Measurements from ENCODE around the gene C1QL1. TPM values are rescaled to one million over a fixed set of nuclear protein-coding genes. Genes with fewer than 3 reads are reported as not detected.

C1QL1 gene
- total RNA-seq, 2 experiments from 2014 or later = not detected

DNA sequence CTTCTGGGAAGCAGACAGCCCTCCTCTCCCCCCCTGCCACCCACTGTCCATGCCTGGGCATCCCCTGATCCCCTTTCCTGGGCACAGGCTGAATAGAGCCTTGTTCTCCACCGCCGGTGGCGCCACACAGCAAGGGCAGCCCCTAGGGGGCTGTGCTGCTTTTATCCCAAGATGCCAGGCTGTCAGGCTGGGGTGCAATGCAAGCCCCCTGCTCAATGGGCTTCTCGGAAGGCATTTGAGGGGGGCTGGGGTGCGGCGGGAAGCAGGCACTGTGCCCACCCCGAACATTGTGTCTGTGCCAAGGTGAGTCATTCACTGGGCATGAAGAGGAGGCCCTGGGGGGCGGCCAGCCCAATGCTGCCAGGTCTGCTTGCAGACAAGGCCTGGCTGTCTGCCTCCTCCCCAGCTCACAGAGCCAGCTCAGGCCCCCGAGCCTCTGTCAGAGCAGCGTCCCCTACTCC lies 51.3 kb downstream of the C1QL1 start:
- no peaks in the 10 kb centered on the region for H3K36me3 Mint-ChIP-seq

DNA sequence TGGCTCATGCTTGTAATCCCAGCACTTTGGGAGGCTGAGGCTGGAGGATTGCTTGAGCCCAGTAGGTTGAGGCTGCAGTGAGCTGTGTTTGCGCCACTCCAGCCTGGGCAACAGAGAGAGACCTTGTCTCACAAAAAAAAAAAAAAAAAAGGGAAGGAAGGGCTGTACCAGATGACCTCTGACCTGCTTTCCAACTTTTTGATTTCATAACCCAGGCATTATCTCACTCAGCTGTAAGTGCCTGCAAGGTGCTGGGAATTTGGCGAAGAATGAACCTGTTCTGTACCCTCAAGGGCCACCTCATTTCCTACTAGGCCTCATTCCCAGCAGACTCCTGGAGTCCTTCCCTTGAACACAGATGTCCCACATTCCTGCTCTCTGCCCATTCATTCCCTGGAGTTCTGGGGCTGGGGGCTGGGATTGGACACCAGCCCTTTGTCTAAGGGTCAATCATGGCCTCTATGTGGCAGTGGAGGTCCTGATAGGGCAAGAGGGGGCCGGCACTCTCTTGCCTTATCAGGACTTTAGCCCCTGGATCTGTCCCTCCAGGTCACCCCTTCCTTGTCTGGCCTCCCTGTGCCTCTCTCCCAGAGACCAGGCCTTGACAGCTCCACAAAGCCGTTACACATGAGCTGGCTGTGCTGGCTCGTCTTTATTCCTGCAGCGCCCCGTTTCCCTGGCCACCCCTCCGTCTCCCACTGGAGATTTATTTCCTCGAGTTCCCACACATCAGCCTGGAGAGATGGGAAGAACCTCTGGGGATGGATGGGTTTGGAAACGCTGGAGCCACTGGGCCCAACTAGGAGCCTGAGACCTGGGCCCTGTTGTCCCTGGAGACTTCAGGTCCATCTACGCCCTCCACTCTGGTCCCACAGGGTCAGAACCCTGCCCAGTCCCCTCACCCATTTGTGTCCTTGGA lies 52.0 kb downstream of the C1QL1 start:
- Mint-ChIP-seq H3K4me1 (peaks cover 11% of the 10 kb centered on the region), H3K27ac (no peak overlapping the region), H3K27me3 (peaks cover 49% of the 10 kb centered on the region), H3K9me3 (no peaks in the 10 kb centered on the region), H3K4me3 (no peak overlapping the region), H3K36me3 (no peaks in the 10 kb centered on the region)
- no peak for DNase-seq
- POLR2A ChIA-PET = no interaction called here
- ATAC-seq (ENCODE audit: low read depth) = no peak

More for the DNA sequence above, 51.3 kb downstream of the C1QL1 start:
- POLR2A ChIA-PET = no interaction called here
- Mint-ChIP-seq H3K4me1 (peaks cover 11% of the 10 kb centered on the region), H3K9me3 (no peaks in the 10 kb centered on the region), H3K27ac (no peak overlapping the region), H3K27me3 (peaks cover 52% of the 10 kb centered on the region), H3K4me3 (no peak overlapping the region)
- DNase-seq = no peak
- ATAC-seq (ENCODE audit: low read depth) = no peak

DNA sequence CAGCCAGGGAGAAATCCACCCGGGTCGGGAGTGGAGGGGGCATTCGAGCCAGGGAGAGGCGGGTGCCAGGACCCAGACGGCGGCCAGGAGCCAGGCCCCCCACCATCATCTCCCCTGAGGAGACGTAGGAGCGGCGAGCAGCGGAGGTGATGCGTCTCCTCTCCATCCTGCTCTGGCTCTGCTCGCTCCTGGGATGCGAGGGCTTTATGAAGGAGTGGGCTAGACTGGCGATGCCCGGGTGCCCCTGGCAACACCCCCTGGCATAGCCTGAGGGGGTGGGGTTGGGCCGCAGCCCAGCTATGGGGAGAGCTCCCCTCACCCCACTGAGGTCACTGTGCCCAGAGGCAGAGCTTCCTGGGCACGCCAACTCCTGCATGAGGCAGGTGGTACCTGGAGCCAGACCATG lies 52.8 kb downstream of the C1QL1 start, which contains the start of gene GFAP:
TSS of gene GFAP (minus strand) at position 180 of the 406 bp plus-strand sequence. CDS start at position 166, 14 bp downstream.
- DNase-seq (no peak), ATAC-seq (ENCODE audit: low read depth) (no peak)
- Mint-ChIP-seq H3K4me3 (no peak within 1 kb of the TSS), H3K9me3 (no peaks in the 10 kb centered on the region), H3K4me1 (peaks cover 14% of the 10 kb centered on the region), H3K27me3 (peaks cover 46% of the 10 kb centered on the region), H3K27ac (no peak within 1 kb of the TSS), H3K36me3 (no peaks in the 10 kb centered on the region)
- POLR2A ChIA-PET = no interaction called here

DNA sequence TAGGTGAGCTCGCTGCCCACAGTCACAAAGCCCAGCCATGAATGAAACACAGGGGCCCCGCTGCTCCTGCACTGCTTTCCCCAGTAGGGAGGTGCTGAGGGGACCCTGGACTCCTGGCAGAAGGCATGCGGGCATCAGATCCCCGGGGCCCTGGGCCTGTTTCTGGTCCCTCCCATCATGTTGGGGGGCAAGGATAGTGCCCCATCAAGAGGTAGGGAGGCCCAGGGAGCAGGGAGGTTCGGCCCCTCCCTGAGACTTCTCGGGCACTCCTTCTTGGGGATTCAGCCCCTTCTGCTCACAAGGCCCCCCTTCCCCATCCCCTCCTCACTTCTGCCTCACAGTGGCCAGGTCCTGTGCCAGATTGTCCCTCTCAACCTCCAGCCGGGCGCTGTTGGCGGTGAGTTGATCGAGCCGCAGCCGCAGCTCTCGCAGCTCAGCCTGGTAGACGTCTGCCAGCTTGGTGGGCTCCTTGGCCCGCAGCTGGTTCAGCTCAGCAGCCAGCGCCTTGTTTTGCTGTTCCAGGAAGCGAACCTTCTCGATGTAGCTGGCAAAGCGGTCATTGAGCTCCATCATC lies 53.3 kb downstream of the C1QL1 start:
- peaks cover 40% of the 10 kb centered on the region for H3K27me3 Mint-ChIP-seq
- no peak overlapping the region for H3K27ac Mint-ChIP-seq
- POLR2A ChIA-PET = no interaction called here
- no peaks in the 10 kb centered on the region for H3K36me3 Mint-ChIP-seq
- ATAC-seq (ENCODE audit: low read depth) (no peak), DNase-seq (no peak)
- H3K4me3 Mint-ChIP-seq = no peak overlapping the region
- no peaks in the 10 kb centered on the region for H3K9me3 Mint-ChIP-seq
- peaks cover 9% of the 10 kb centered on the region for H3K4me1 Mint-ChIP-seq

DNA sequence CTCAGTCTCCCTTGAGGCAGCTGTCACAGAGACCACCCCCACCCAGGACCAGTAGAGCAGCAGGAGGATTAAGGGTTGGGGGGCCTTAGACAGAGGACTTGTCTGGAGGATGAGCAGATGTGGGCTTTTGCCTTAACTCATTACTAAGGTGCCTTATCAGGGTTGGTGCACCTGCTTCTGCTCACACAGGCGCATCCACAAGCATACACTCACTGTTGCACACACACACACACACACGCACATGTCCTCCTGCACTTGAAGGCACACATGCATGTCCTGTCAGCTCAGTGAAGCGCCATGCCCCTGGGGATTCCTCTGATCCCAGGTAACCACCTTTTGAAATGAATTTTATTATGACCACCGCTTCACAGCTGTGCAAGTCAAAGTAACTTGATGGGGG lies 54.0 kb downstream of the C1QL1 start:
- H3K27ac Mint-ChIP-seq = no peak overlapping the region
- H3K9me3 Mint-ChIP-seq = no peaks in the 10 kb centered on the region
- H3K27me3 Mint-ChIP-seq = peaks cover 39% of the 10 kb centered on the region
- POLR2A ChIA-PET = no interaction called here
- H3K36me3 Mint-ChIP-seq = no peaks in the 10 kb centered on the region
- no peak overlapping the region for H3K4me3 Mint-ChIP-seq
- DNase-seq (no peak), ATAC-seq (ENCODE audit: low read depth) (no peak)
- peaks cover 9% of the 10 kb centered on the region for H3K4me1 Mint-ChIP-seq

DNA sequence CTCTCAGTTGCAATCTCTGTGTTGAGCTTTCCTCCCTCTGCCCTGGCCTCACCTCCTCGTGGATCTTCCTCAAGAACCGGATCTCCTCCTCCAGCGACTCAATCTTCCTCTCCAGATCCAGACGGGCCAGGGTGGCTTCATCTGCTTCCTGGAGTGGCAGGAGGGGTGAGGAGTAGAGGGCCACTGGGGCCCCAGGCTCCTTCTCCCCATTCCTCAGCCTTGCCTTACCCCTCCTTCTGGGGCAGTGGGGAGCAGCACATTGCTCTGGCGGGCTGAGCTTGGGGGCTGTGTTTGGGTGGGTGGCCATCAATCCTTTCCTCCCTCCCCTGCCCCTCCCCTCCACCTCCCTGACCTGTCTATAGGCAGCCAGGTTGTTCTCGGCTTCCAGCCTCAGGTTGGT lies 54.4 kb downstream of the C1QL1 start:
- POLR2A ChIA-PET = no interaction called here
- Mint-ChIP-seq H3K36me3 (no peaks in the 10 kb centered on the region), H3K4me1 (peaks cover 9% of the 10 kb centered on the region), H3K4me3 (peak overlapping the region; percentile 5), H3K27ac (no peak overlapping the region), H3K9me3 (no peaks in the 10 kb centered on the region), H3K27me3 (peaks cover 37% of the 10 kb centered on the region)
- ATAC-seq (ENCODE audit: low read depth) (no peak), DNase-seq (no peak)

DNA sequence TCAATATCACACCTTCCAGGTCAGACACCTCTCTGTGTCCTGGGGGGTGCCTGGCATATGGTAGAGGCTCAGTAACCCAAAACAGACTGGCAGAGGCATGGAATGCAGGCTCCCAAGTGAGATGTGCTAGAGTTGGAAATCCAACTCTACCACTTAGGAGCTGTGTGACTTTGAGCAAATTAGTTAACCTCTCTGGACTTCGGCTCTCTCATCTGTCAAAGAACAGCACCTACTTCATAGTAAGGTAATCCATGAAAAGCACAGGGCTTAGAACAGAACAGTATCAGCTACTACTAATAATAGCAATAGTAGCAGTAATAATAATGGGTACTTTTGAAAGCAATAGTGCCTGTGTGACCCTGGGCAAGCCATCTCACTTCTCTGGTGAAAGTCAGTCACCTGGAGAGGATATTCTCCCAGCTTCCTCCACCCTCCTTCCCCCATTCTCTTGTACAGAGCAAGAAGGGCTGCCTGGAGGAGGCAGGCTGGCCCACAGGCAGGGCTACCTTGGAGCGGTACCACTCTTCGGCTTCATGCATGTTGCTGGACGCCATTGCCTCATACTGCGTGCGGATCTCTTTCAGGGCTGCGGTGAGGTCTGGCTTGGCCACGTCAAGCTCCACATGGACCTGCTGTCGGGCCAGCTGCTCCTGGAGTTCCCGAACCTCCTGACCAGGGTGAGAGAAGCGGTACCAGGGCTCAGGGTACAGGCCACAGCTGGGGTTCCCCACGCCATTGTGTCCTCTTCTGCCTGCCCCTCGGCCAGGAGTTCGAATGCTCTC lies 55.1 kb downstream of the C1QL1 start:
- DNase-seq = no peak
- POLR2A ChIA-PET = no interaction called here
- no peaks in the 10 kb centered on the region for H3K9me3 Mint-ChIP-seq
- ATAC-seq (ENCODE audit: low read depth) = no peak
- no peak overlapping the region for H3K27ac Mint-ChIP-seq
- no peaks in the 10 kb centered on the region for H3K36me3 Mint-ChIP-seq
- H3K4me3 Mint-ChIP-seq = no peak overlapping the region
- peaks cover 9% of the 10 kb centered on the region for H3K4me1 Mint-ChIP-seq
- H3K27me3 Mint-ChIP-seq = peaks cover 30% of the 10 kb centered on the region

DNA sequence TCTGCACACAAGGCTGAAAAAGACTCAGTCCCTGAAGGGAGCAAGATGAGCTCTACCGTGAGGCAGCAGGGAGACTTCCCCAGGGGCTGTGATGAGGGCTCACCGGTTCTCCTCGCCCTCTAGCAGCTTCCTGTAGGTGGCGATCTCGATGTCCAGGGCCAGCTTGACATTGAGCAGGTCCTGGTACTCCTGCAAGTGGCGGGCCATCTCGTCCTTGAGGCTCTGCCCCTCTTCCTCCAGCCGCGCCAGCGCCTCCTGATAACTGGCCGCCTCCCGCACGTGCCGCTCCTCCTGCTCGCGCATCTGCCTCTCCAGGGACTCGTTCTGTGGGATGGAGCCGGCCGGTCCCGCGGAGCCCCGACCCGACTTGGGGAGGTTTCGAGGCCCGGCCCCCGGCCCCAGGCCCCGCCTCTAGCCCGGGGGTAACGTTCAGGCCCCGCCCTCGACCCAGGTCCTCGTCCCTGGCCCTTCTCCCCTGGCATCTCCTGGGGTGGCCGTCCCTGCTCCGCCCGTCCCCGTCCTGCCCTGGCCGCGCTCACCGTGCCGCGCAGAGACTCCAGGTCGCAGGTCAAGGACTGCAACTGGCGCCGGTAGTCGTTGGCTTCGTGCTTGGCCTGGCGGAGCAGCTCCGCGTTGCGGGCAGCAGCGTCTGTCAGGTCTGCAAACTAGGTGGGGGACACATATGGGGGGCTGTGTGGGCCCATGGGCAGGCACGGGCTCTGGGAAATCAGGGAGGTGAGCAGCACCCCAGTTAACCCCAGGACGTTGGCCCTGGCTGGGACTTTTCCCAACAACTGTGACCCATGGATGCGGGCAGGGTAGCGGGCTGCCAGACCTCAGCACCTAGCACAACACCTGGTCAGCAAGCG lies 56.7 kb downstream of the C1QL1 start:
- Mint-ChIP-seq H3K27me3 (peaks cover 27% of the 10 kb centered on the region), H3K27ac (no peak overlapping the region), H3K4me3 (peak overlapping the region; percentile 48), H3K36me3 (no peaks in the 10 kb centered on the region), H3K4me1 (peaks cover 9% of the 10 kb centered on the region), H3K9me3 (no peaks in the 10 kb centered on the region)
- POLR2A ChIA-PET = interaction anchor here (0.8 to 1.0 kb wide), 2 partner anchors 9 kb away, joined by 3 read pairs; no protein-coding TSS in a partner anchor
- DNase-seq (peak; percentile 59), ATAC-seq (ENCODE audit: low read depth) (peak; percentile 84)

DNA sequence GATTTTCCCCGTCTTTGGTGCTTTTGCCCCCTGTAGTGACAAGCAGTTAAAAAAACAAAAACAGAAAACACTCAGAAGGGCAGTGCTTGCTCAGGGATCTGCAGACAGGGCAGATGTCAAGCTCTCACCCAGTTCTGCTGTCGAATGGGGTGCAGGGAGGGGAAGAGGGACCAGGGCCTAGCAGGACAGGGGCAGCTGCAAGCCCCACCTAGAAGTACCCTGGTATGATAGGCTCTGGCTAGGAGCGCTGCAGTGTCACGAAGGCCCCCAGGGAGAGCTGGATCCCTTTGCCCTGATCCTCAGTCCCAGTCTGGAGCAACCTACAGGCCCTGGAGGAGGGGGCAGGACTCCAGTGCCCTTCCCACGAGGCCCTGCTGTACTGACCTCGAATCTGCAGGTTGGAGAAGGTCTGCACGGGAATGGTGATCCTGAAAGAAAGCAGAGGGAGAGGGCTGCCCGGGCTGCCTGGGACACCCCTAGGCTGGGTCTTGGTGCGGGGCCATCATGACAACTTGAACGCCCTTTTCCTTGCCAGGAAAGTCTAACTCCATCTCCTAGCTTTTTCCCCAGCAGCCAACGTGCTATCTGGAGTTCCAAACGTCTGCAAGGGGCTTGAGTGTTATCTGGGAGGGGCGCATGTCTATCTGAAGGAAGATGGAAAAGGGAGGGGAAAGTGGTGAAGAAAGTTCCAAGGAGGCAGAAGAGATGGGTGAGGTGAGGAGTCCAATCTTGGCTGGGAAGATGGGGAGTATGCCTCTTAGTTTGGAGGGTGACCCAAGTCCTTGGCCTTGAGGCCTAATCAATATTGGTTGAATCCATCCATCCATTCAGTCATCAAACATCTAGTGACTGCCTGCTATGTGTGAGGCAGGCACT lies 57.6 kb downstream of the C1QL1 start:
- Mint-ChIP-seq H3K27me3 (peaks cover 27% of the 10 kb centered on the region), H3K9me3 (no peaks in the 10 kb centered on the region), H3K27ac (no peak overlapping the region), H3K36me3 (no peaks in the 10 kb centered on the region), H3K4me1 (peaks cover 9% of the 10 kb centered on the region), H3K4me3 (no peak overlapping the region)
- ATAC-seq (ENCODE audit: low read depth) (no peak), DNase-seq (no peak)
- POLR2A ChIA-PET = interaction anchor here (0.8 to 1.0 kb wide), 3 partner anchors 8 to 11 kb away, joined by 3 to 5 read pairs (median 3); partner anchors contain the start of gene EFTUD2
